Activated naive CD4-positive, alpha-beta T cell (primary cell): ENCODE results near the gene MRS2.
"Not testable (repeated sequence)": the region's sequence is repeated elsewhere in the genome, so short reads cannot be mapped to it uniquely, and the experiment has no call there.

Source experiments
- DNase-seq, 4 experiments: peaks; one replicate each; lab custom pipeline; 2025; lab: John Stamatoyannopoulos, UW

The MRS2 gene

GRCh38 chr6:24391208-24391607 lies 11.5 kb upstream of the MRS2 start:
- DNase-seq = no peak

- no peak for DNase-seq
These were observed 10.9 kb upstream of the MRS2 start for GRCh38 chr6:24391756-24392405.

- DNase-seq = no peak
These were observed 8.5 kb upstream of the MRS2 start for GRCh38 chr6:24394061-24394779.

GRCh38 chr6:24394780-24395437 lies 7.8 kb upstream of the MRS2 start:
- DNase-seq = no peak

GRCh38 chr6:24396824-24397223 lies 5.9 kb upstream of the MRS2 start:
- DNase-seq = no peak

- DNase-seq = no peak
These were observed 5.1 kb upstream of the MRS2 start for GRCh38 chr6:24397631-24398030.

- not testable (repeated sequence) for DNase-seq
These were observed 2.4 kb upstream of the MRS2 start for GRCh38 chr6:24400045-24401039.

- DNase-seq = no peak
These were observed 1.3 kb upstream of the MRS2 start for GRCh38 chr6:24401458-24401857.

GRCh38 chr6:24403501-24403824 lies 727 bp downstream of the MRS2 start:
- no peak for DNase-seq

GRCh38 chr6:24405262-24405661 lies 2.5 kb downstream of the MRS2 start:
- no peak for DNase-seq

- no peak for DNase-seq
These were observed 6.1 kb downstream of the MRS2 start for GRCh38 chr6:24408719-24409410.

GRCh38 chr6:24410622-24411021 lies 7.9 kb downstream of the MRS2 start:
- DNase-seq = no peak

- DNase-seq = no peak
These were observed 9.6 kb downstream of the MRS2 start for GRCh38 chr6:24412294-24412693.

GRCh38 chr6:24414531-24414930 lies 11.8 kb downstream of the MRS2 start:
- not testable (repeated sequence) for DNase-seq

- DNase-seq = no peak
These were observed 13.0 kb downstream of the MRS2 start for GRCh38 chr6:24415753-24416152.

GRCh38 chr6:24419526-24419925 lies 16.8 kb downstream of the MRS2 start:
- no peak for DNase-seq

GRCh38 chr6:24425091-24425490 lies 22.4 kb downstream of the MRS2 start:
- DNase-seq = no peak

GRCh38 chr6:24426729-24427446 lies 24.2 kb downstream of the MRS2 start:
- DNase-seq = no peak

- DNase-seq = no peak
These were observed 25.9 kb downstream of the MRS2 start for GRCh38 chr6:24428615-24429014.

- DNase-seq = no peak
These were observed 26.4 kb downstream of the MRS2 start for GRCh38 chr6:24429146-24429545.

GRCh38 chr6:24430086-24430485 lies 27.4 kb downstream of the MRS2 start:
- no peak for DNase-seq
